SU-DHL-6 (cell line): ENCODE measurements around the gene BEAN1.

Source experiments
- H2AFZ ChIP-seq: fragments of 200-600 bp; sonication (generic); 2 replicates; pipeline ENCODE4 v1.6.1; 2014; ENCODE audit warnings: low read depth, mild to moderate bottlenecking, moderate library complexity, mixed read lengths, antibody characterized with exemption, low read length; ENCODE audit not compliant: severe bottlenecking
- H3F3A ChIP-seq: fragments of 200-600 bp; shearing (Covaris generic); 2 replicates; pipeline ENCODE4 v1.6.0; 2016; ENCODE audit warnings: antibody characterized with exemption, mild to moderate bottlenecking; ENCODE audit not compliant: insufficient read depth
- H3K27ac ChIP-seq: fragments of 200-600 bp; sonication (generic); 2 replicates; pipeline ENCODE4 v1.5.1; 2016; ENCODE audit warnings: low read depth, mild to moderate bottlenecking, low read length, moderate library complexity, mixed read lengths
- H3K27me3 ChIP-seq: fragments of 200-600 bp; sonication (generic), shearing (Covaris generic); 2 replicates; pipeline ENCODE4 v1.6.0; 2014; ENCODE audit warnings: mild to moderate bottlenecking, low read length
- H3K36me3 ChIP-seq: fragments of 200-600 bp; sonication (generic); 2 replicates; pipeline ENCODE4 v1.6.1; 2014; ENCODE audit warnings: mild to moderate bottlenecking, low read length, mixed read lengths
- H3K4me2 ChIP-seq: fragments of 300-600, 200-600 bp; shearing (Covaris generic), sonication (generic); 2 replicates; pipeline ENCODE4 v1.6.0; 2014; ENCODE audit warnings: low read length, low read depth, mild to moderate bottlenecking; ENCODE audit not compliant: poor library complexity, severe bottlenecking
- H3K4me3 ChIP-seq: fragments of 200-600 bp; sonication (generic); 2 replicates; pipeline ENCODE4 v1.5.1; 2014; ENCODE audit warnings: antibody characterized with exemption, low read length, mild to moderate bottlenecking, mixed read lengths; ENCODE audit not compliant: insufficient read depth, poor library complexity, severe bottlenecking
- H3K79me2 ChIP-seq: fragments of 200-600 bp; sonication (generic); 2 replicates; pipeline ENCODE4 v1.6.1; 2014; ENCODE audit warnings: mild to moderate bottlenecking, low read length, moderate library complexity; ENCODE audit not compliant: insufficient read depth
- H3K9ac ChIP-seq: fragments of 200-600 bp; sonication (generic); 2 replicates; pipeline ENCODE4 v1.7.0; 2014; ENCODE audit warnings: mild to moderate bottlenecking, low read length
- H3K9me2 ChIP-seq: fragments of 200-600 bp; sonication (generic); replicated peaks from 2 replicates; pipeline ENCODE4 v1.6.1; 2014; ENCODE audit warnings: low read length; ENCODE audit not compliant: insufficient read depth
- H3K9me3 ChIP-seq: fragments of 200-600 bp; sonication (generic); 2 replicates; pipeline ENCODE4 v1.6.1; 2014; ENCODE audit warnings: low read length, mixed read lengths; ENCODE audit not compliant: insufficient read depth
- H4K20me1 ChIP-seq: fragments of 200-600 bp; sonication (generic); 2 replicates; pipeline ENCODE4 v1.6.1; 2014; ENCODE audit warnings: low read depth, mild to moderate bottlenecking, antibody characterized with exemption, low read length, moderate library complexity, mixed read lengths
- EZH2phosphoT487 ChIP-seq: fragments of 200-600 bp; sonication (generic), shearing (Covaris generic); conservative IDR thresholded peaks from 2 replicates; pipeline ENCODE4 v1.6.1; 2018; ENCODE audit warnings: mild to moderate bottlenecking, antibody characterized with exemption, low read length, moderate library complexity, mixed read lengths
- TF ChIP-seq, protein P1 (sequence below): fragments of 200-600 bp; sonication (generic); IDR thresholded peaks from one replicate; pipeline ENCODE4 v1.5.1; 2017; ENCODE audit warnings: antibody characterized with exemption, mild to moderate bottlenecking, low read length, moderate library complexity; ENCODE audit not compliant: insufficient read depth, poor library complexity, severe bottlenecking

BEAN1 gene

DNA sequence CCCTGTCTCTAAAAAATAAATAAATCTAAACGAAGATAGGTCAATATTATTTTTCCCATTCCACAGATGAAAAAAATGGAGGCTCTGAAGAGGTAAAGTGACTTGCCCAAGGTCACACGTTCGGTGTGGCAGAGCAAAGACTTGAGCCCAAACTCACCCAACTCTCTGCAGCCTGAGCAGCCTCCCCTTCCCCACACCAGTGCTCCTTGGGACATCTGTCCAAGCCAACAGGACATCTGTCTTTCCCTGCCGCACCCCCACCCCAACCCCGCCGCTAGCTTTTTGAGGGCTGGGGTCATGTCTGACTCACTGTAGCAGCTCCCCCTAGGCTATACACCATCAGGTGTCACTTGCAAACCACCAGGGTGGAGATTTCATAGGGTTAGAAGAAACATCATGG, 5.2 kb upstream of the BEAN1 start:
- no peak overlapping the region for H3K9ac ChIP-seq
- no peaks in the 10 kb centered on the region for H3K9me2 ChIP-seq
- H3K4me3 ChIP-seq: no peak overlapping the region
- H3K27me3 ChIP-seq: no peaks in the 10 kb centered on the region
- no peak overlapping the region for H2AFZ ChIP-seq
- H3F3A ChIP-seq: no peaks in the 10 kb centered on the region
- H3K9me3 ChIP-seq: no peaks in the 10 kb centered on the region
- H3K27ac ChIP-seq: no peak overlapping the region
- no peaks in the 10 kb centered on the region for H3K79me2 ChIP-seq
- H3K36me3 ChIP-seq: no peaks in the 10 kb centered on the region
- TF ChIP-seq, protein P1, sequence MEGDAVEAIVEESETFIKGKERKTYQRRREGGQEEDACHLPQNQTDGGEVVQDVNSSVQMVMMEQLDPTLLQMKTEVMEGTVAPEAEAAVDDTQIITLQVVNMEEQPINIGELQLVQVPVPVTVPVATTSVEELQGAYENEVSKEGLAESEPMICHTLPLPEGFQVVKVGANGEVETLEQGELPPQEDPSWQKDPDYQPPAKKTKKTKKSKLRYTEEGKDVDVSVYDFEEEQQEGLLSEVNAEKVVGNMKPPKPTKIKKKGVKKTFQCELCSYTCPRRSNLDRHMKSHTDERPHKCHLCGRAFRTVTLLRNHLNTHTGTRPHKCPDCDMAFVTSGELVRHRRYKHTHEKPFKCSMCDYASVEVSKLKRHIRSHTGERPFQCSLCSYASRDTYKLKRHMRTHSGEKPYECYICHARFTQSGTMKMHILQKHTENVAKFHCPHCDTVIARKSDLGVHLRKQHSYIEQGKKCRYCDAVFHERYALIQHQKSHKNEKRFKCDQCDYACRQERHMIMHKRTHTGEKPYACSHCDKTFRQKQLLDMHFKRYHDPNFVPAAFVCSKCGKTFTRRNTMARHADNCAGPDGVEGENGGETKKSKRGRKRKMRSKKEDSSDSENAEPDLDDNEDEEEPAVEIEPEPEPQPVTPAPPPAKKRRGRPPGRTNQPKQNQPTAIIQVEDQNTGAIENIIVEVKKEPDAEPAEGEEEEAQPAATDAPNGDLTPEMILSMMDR: no peak
- no peak for TF ChIP-seq EZH2phosphoT487
- H3K4me2 ChIP-seq: no peak overlapping the region
- no peaks in the 10 kb centered on the region for H4K20me1 ChIP-seq

DNA sequence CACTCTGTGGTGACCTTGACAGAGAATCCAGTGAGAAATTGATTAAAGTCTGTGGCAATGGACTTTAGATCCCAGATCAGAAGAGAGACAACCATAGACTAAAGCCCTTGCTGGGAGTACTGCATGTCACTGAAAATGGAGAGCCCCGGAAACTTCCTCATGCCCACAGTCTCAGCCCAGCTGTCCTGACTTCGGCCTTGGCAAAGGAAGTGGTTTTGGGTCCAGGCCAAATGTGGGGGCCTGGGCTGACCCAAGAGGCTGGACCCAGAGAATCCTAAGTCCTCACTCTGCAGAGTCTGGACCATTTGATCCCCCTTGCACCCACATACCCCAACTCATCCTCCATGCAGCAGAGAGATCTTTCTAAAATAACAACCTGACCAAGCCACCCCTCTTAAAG, 4.7 kb upstream of the BEAN1 start:
- Histone ChIP-seq H3K27me3 (no peaks in the 10 kb centered on the region), H3K4me3 (no peak overlapping the region), H3K4me2 (no peak overlapping the region)

DNA sequence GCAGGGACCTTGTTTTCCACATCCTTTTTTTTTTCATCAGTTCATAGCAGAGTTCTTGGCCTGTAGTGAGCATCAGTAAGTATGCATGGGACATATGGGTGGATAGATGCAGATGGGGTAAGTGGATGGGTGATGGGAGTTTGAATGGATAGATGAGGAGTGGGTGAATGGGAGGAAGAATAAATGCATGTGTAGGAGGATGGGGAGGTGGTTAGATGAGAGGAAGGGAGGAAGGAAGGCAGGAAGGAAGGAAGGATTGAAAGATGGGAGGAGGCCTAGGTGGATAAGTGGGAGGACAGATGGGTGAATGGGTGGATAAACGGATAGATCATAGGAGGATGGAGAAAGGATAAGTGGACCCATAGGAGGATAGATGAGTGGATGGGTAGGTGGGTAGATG, 3.9 kb upstream of the BEAN1 start:
- Histone ChIP-seq H3K4me2 (no peak overlapping the region), H2AFZ (no peak overlapping the region), H3K27me3 (no peaks in the 10 kb centered on the region), H3K79me2 (no peaks in the 10 kb centered on the region), H3K9ac (no peak overlapping the region), H3K36me3 (no peaks in the 10 kb centered on the region), H4K20me1 (no peaks in the 10 kb centered on the region), H3K9me3 (no peaks in the 10 kb centered on the region), H3K9me2 (no peaks in the 10 kb centered on the region), H3K27ac (no peak overlapping the region), H3F3A (no peaks in the 10 kb centered on the region), H3K4me3 (no peak overlapping the region)
- TF ChIP-seq, protein P1: no peak
- TF ChIP-seq EZH2phosphoT487: no peak

More for the DNA sequence above, 4.7 kb upstream of the BEAN1 start:
- TF ChIP-seq, protein P1: no peak
- TF ChIP-seq EZH2phosphoT487: no peak
- no peak overlapping the region for H3K9ac ChIP-seq
- no peaks in the 10 kb centered on the region for H3K9me3 ChIP-seq
- H3K36me3 ChIP-seq: no peaks in the 10 kb centered on the region
- H4K20me1 ChIP-seq: no peaks in the 10 kb centered on the region
- H3K9me2 ChIP-seq: no peaks in the 10 kb centered on the region
- H3K79me2 ChIP-seq: no peaks in the 10 kb centered on the region
- H3F3A ChIP-seq: no peaks in the 10 kb centered on the region
- H3K27ac ChIP-seq: no peak overlapping the region
- no peak overlapping the region for H2AFZ ChIP-seq
